ENCODE data around the gene NFIB. TPM values are rescaled to one million over a fixed set of nuclear protein-coding genes. Genes with fewer than 3 reads are reported as not detected.

NFIB gene
- total RNA-seq, 5 donors from 2014 or later (not counting 1 experiment from before 2014, with no cell fraction given): 0.15 to 0.89 (median 0.39) TPM; not detected in 1

- no peak overlapping the region for H3K27ac Mint-ChIP-seq
- no peak for ATAC-seq (replicated peaks in 1 of 4)
- H3K36me3 Mint-ChIP-seq: no peaks in the 10 kb centered on the region
- Histone ChIP-seq H3K27me3 (replicated peaks in 1 of 2; ENCODE audit: control insufficient read depth in 2 of 2, extremely low read depth in 1 of 2, insufficient read depth in 2 of 2, low read length in 1 of 2) (no peaks in the 10 kb centered on the region), H3K4me1 (ENCODE audit: control insufficient read depth in 1 of 2, extremely low read depth in 1 of 2, insufficient read depth in 2 of 2, low read length in 2 of 2) (no peaks in the 10 kb centered on the region), H3K36me3 (ENCODE audit: control insufficient read depth in 2 of 2, extremely low read depth in 1 of 2, insufficient read depth in 1 of 2, low read length in 1 of 2) (no peaks in the 10 kb centered on the region), H3K27ac (ENCODE audit: low read length) (no peak overlapping the region), H3K9me3 (no peaks in the 10 kb centered on the region), H3K4me3 (ENCODE audit: control insufficient read depth in 1 of 2, extremely low read depth in 1 of 2, low read length in 1 of 2) (no peak overlapping the region)
- ChIA-PET POLR2A (no interaction called here), CTCF (interaction anchor here in 1 of 2 donors (0.5 kb wide), 1 partner anchor 31 kb away, joined by 3 read pairs; no protein-coding TSS in a partner anchor)
- no peaks in the 10 kb centered on the region for H3K4me1 Mint-ChIP-seq
- peaks cover 1 to 7% (median 2%) of the 10 kb centered on the region in 3 donors for H3K9me3 Mint-ChIP-seq
- H3K27me3 Mint-ChIP-seq: no peaks in the 10 kb centered on the region
- WGBS (ENCODE audit: insufficient coverage): no CpG with 5 or more reads among the region's 2 CpGs
- no peak overlapping the region for H3K4me3 Mint-ChIP-seq
- DNase-seq: no peak
Observed at GRCh38 chr9:14052359-14052758, 261.6 kb downstream of the NFIB start.

- ATAC-seq (replicated peaks in 1 of 4): no peak
- no peak for DNase-seq
- POLR2A ChIA-PET: no interaction called here
- no peak overlapping the region for H3K4me3 Mint-ChIP-seq
- Histone ChIP-seq H3K27me3 (replicated peaks in 1 of 2; ENCODE audit: control insufficient read depth in 2 of 2, extremely low read depth in 1 of 2, insufficient read depth in 2 of 2, low read length in 1 of 2) (no peaks in the 10 kb centered on the region), H3K36me3 (ENCODE audit: control insufficient read depth in 2 of 2, extremely low read depth in 1 of 2, insufficient read depth in 1 of 2, low read length in 1 of 2) (no peaks in the 10 kb centered on the region), H3K27ac (ENCODE audit: low read length) (no peak overlapping the region), H3K4me1 (ENCODE audit: control insufficient read depth in 1 of 2, extremely low read depth in 1 of 2, insufficient read depth in 2 of 2, low read length in 2 of 2) (no peaks in the 10 kb centered on the region), H3K4me3 (ENCODE audit: control insufficient read depth in 1 of 2, extremely low read depth in 1 of 2, low read length in 1 of 2) (no peak overlapping the region), H3K9me3 (no peaks in the 10 kb centered on the region)
- no peak overlapping the region for H3K27ac Mint-ChIP-seq
- peaks cover 0 to 6% (median 2%) of the 10 kb centered on the region in 3 donors for H3K9me3 Mint-ChIP-seq
- CTCF ChIA-PET: no interaction called here
- H3K36me3 Mint-ChIP-seq: no peaks in the 10 kb centered on the region
- no peaks in the 10 kb centered on the region for H3K27me3 Mint-ChIP-seq
- H3K4me1 Mint-ChIP-seq: no peaks in the 10 kb centered on the region
Observed at GRCh38 chr9:14051419-14051818, 262.5 kb downstream of the NFIB start.

GRCh38 chr9:14043483-14043882 lies 270.5 kb downstream of the NFIB start:
- DNase-seq (no peak), ATAC-seq (replicated peaks in 1 of 4) (no peak)
- Mint-ChIP-seq H3K27me3 (no peaks in the 10 kb centered on the region), H3K27ac (no peak overlapping the region), H3K9me3 (peaks cover 2 to 5% (median 5%) of the 10 kb centered on the region in 3 donors), H3K4me1 (no peaks in the 10 kb centered on the region), H3K36me3 (no peaks in the 10 kb centered on the region), H3K4me3 (no peak overlapping the region)
- Histone ChIP-seq H3K4me3 (ENCODE audit: control insufficient read depth in 1 of 2, extremely low read depth in 1 of 2, low read length in 1 of 2) (no peak overlapping the region), H3K4me1 (ENCODE audit: control insufficient read depth in 1 of 2, extremely low read depth in 1 of 2, insufficient read depth in 2 of 2, low read length in 2 of 2) (no peaks in the 10 kb centered on the region), H3K27me3 (replicated peaks in 1 of 2; ENCODE audit: control insufficient read depth in 2 of 2, extremely low read depth in 1 of 2, insufficient read depth in 2 of 2, low read length in 1 of 2) (no peaks in the 10 kb centered on the region), H3K9me3 (no peaks in the 10 kb centered on the region), H3K36me3 (ENCODE audit: control insufficient read depth in 2 of 2, extremely low read depth in 1 of 2, insufficient read depth in 1 of 2, low read length in 1 of 2) (no peaks in the 10 kb centered on the region), H3K27ac (ENCODE audit: low read length) (no peak overlapping the region)
- WGBS (ENCODE audit: insufficient coverage): no CpG with 5 or more reads among the region's 1 CpG
- ChIA-PET POLR2A (interaction anchor here in 1 of 2 donors (0.6 kb wide), 1 partner anchor 401 kb away, joined by 3 read pairs; no protein-coding TSS in a partner anchor), CTCF (no interaction called here)

- POLR2A ChIA-PET: no interaction called here
- Histone ChIP-seq H3K27ac (ENCODE audit: low read length) (no peak overlapping the region), H3K27me3 (replicated peaks in 1 of 2; ENCODE audit: control insufficient read depth in 2 of 2, extremely low read depth in 1 of 2, insufficient read depth in 2 of 2, low read length in 1 of 2) (no peaks in the 10 kb centered on the region), H3K4me3 (ENCODE audit: control insufficient read depth in 1 of 2, extremely low read depth in 1 of 2, low read length in 1 of 2) (no peak overlapping the region), H3K36me3 (ENCODE audit: control insufficient read depth in 2 of 2, extremely low read depth in 1 of 2, insufficient read depth in 1 of 2, low read length in 1 of 2) (no peaks in the 10 kb centered on the region), H3K4me1 (ENCODE audit: control insufficient read depth in 1 of 2, extremely low read depth in 1 of 2, insufficient read depth in 2 of 2, low read length in 2 of 2) (no peaks in the 10 kb centered on the region), H3K9me3 (no peaks in the 10 kb centered on the region)
- no peaks in the 10 kb centered on the region for H3K36me3 Mint-ChIP-seq
- CTCF ChIA-PET: interaction anchor here in 1 of 2 donors (0.7 kb wide), 1 partner anchor 12 kb away, joined by 3 read pairs; no protein-coding TSS in a partner anchor
- DNase-seq (no peak), ATAC-seq (replicated peaks in 1 of 4) (no peak)
- peaks cover 0 to 3% of the 10 kb centered on the region in 2 donors for H3K27me3 Mint-ChIP-seq
- H3K9me3 Mint-ChIP-seq: peaks cover 3 to 17% (median 3%) of the 10 kb centered on the region in 3 donors
- H3K27ac Mint-ChIP-seq: no peak overlapping the region
- H3K4me1 Mint-ChIP-seq: no peaks in the 10 kb centered on the region
- 80% methylated on average over 1 of the region's 4 CpGs for WGBS (ENCODE audit: insufficient coverage)
- H3K4me3 Mint-ChIP-seq: no peak overlapping the region
Observed at GRCh38 chr9:14037331-14037730, 276.6 kb downstream of the NFIB start.

- peaks cover 0 to 3% of the 10 kb centered on the region in 2 donors for H3K27me3 Mint-ChIP-seq
- Histone ChIP-seq H3K4me3 (ENCODE audit: control insufficient read depth in 1 of 2, extremely low read depth in 1 of 2, low read length in 1 of 2) (no peak overlapping the region), H3K36me3 (ENCODE audit: control insufficient read depth in 2 of 2, extremely low read depth in 1 of 2, insufficient read depth in 1 of 2, low read length in 1 of 2) (no peaks in the 10 kb centered on the region), H3K9me3 (no peaks in the 10 kb centered on the region), H3K4me1 (ENCODE audit: control insufficient read depth in 1 of 2, extremely low read depth in 1 of 2, insufficient read depth in 2 of 2, low read length in 2 of 2) (no peaks in the 10 kb centered on the region), H3K27ac (ENCODE audit: low read length) (no peak overlapping the region), H3K27me3 (replicated peaks in 1 of 2; ENCODE audit: control insufficient read depth in 2 of 2, extremely low read depth in 1 of 2, insufficient read depth in 2 of 2, low read length in 1 of 2) (no peaks in the 10 kb centered on the region)
- H3K4me3 Mint-ChIP-seq: no peak overlapping the region
- no peak overlapping the region for H3K27ac Mint-ChIP-seq
- H3K36me3 Mint-ChIP-seq: no peaks in the 10 kb centered on the region
- no peaks in the 10 kb centered on the region for H3K4me1 Mint-ChIP-seq
- ChIA-PET CTCF (no interaction called here), POLR2A (no interaction called here)
- peaks cover 0 to 10% (median 3%) of the 10 kb centered on the region in 3 donors for H3K9me3 Mint-ChIP-seq
- no CpG with 5 or more reads among the region's 3 CpGs for WGBS (ENCODE audit: insufficient coverage)
- no peak for DNase-seq
- no peak for ATAC-seq (replicated peaks in 1 of 4)
Observed at GRCh38 chr9:14033067-14033466, 280.9 kb downstream of the NFIB start.

Measured in T-cell (primary cell).